SK-N-SH (cell line): Measurements from ENCODE around the gene NOL4L. TPM values are rescaled to one million over a fixed set of nuclear protein-coding genes. Genes with fewer than 3 reads are reported as not detected.

Source experiments
- CTCF ChIA-PET: fragments of 300-600, 350-600 bp; formaldehyde crosslinking; extraction: SDS; loops from one replicate; lab custom pipeline; 2021; lab: Yijun Ruan, JAX
- POLR2A ChIA-PET: fragments of 350-600 bp; sonication (Branson Sonifier 250); formaldehyde crosslinking; extraction: SDS; loops from one replicate; lab custom pipeline; 2020; ENCODE audit warnings: antibody characterized with exemption, inconsistent platforms; lab: Yijun Ruan, JAX
- DNase-seq: peaks from one replicate; pipeline ENCODE4 v3.0.0; 2012
- H2AFZ ChIP-seq: fragments of 200-600 bp; sonication (generic); 2 replicates; pipeline ENCODE4 v1.8.1; 2016; ENCODE audit warnings: antibody characterized with exemption, mild to moderate bottlenecking, low read depth
- H3F3A ChIP-seq: fragments of 200-600 bp; sonication (generic); replicated peaks from 2 replicates; pipeline ENCODE3; 2016; ENCODE audit warnings: antibody characterized with exemption, mild to moderate bottlenecking; ENCODE audit not compliant: insufficient read depth
- H3K27ac ChIP-seq, 2 experiments: fragments of 200-500 bp in 1 of 2; fragments of 200-600 bp in 1 of 2; sonication (Bioruptor generic) in 1 of 2; sonication (generic), shearing (Covaris generic) in 1 of 2; 2 replicates each; pipeline versions ENCODE4 v1.5.1 to v1.6.1; 2014 to 2016; ENCODE audit warnings: low read depth in 2 of 2, inconsistent platforms in 1 of 2, low read length in 1 of 2, mild to moderate bottlenecking in 1 of 2, mixed read lengths in 1 of 2
- H3K27me3 ChIP-seq: fragments of 200-600 bp; sonication (generic), shearing (Covaris generic); 2 replicates; pipeline ENCODE4 v1.6.1; 2016; ENCODE audit warnings: mixed run types; ENCODE audit not compliant: insufficient read depth
- H3K36me3 ChIP-seq, 2 experiments: fragments of 200-500 bp in 1 of 2; fragments of 200-600 bp in 1 of 2; sonication (Bioruptor generic) in 1 of 2; sonication (generic) in 1 of 2; replicated peaks in 1 of 2; 2 replicates each; pipeline versions ENCODE3 to v1.5.1; 2014 to 2016; ENCODE audit warnings: low read length in 1 of 2, mild to moderate bottlenecking in 1 of 2; ENCODE audit not compliant: insufficient read depth in 2 of 2, control insufficient read depth in 1 of 2
- H3K4me1 ChIP-seq, 2 experiments: fragments of 200-500 bp in 1 of 2; fragments of 200-600 bp in 1 of 2; sonication (Bioruptor generic) in 1 of 2; sonication (generic), shearing (Covaris generic) in 1 of 2; 2 replicates each; pipeline versions ENCODE4 v1.5.1 to v1.6.1; 2014 to 2016; ENCODE audit warnings: low read depth in 1 of 2, low read length in 1 of 2, mixed run types in 1 of 2; ENCODE audit not compliant: insufficient read depth in 2 of 2, control insufficient read depth in 1 of 2
- H3K4me2 ChIP-seq: fragments of 200-600 bp; sonication (generic), shearing (Covaris generic); 2 replicates; pipeline ENCODE4 v1.6.1; 2017; ENCODE audit warnings: mixed run types
- H3K4me3 ChIP-seq, 2 experiments: fragments of 200-500 bp in 1 of 2; fragments of 200-600 bp in 1 of 2; sonication (Bioruptor generic) in 1 of 2; sonication (generic), shearing (Covaris generic) in 1 of 2; 2 replicates each; pipeline versions ENCODE4 v1.5.1 to v1.8.1; 2014 to 2016; ENCODE audit warnings: low read depth in 2 of 2, inconsistent platforms in 1 of 2, low read length in 1 of 2, mild to moderate bottlenecking in 1 of 2, mixed read lengths in 1 of 2, moderate library complexity in 1 of 2
- H3K79me2 ChIP-seq: fragments of 200-600 bp; sonication (generic); 2 replicates; pipeline ENCODE4 v1.8.1; 2017; ENCODE audit warnings: mild to moderate bottlenecking; ENCODE audit not compliant: insufficient read depth
- H3K9ac ChIP-seq: fragments of 200-600 bp; sonication (generic); 2 replicates; pipeline ENCODE4 v1.6.1; 2017; ENCODE audit warnings: mixed run types
- H3K9me2 ChIP-seq: fragments of 200-600 bp; sonication (generic); 2 replicates; pipeline ENCODE4 v1.6.1; 2017; ENCODE audit warnings: mixed run types
- H3K9me3 ChIP-seq: fragments of 200-600 bp; sonication (generic); 2 replicates; pipeline ENCODE4 v1.6.1; 2017; ENCODE audit warnings: mixed run types, mild to moderate bottlenecking, moderate library complexity
- H4K20me1 ChIP-seq: fragments of 200-600 bp; sonication (generic); 2 replicates; pipeline ENCODE4 v1.6.1; 2017; ENCODE audit warnings: mild to moderate bottlenecking, mixed run types; ENCODE audit not compliant: insufficient read depth
- CTCF ChIP-seq: fragments of 200-600 bp; sonication (generic); IDR thresholded peaks from 2 replicates; pipeline ENCODE4 v1.6.1; 2017; ENCODE audit warnings: antibody characterized with exemption, mild to moderate bottlenecking, moderate library complexity
- FOXM1 ChIP-seq: IDR thresholded peaks from 2 replicates; pipeline ENCODE4 v1.4.0; 2012; ENCODE audit warnings: low read depth, mild to moderate bottlenecking
- NFIC ChIP-seq: IDR thresholded peaks from 2 replicates; pipeline ENCODE4 v1.4.0; 2012; ENCODE audit warnings: borderline replicate concordance
- RAD21 ChIP-seq: IDR thresholded peaks from 2 replicates; pipeline ENCODE4 v1.6.1; 2012; ENCODE audit warnings: mild to moderate bottlenecking, low read length
- RCOR1 ChIP-seq: fragments of 150-350 bp; IDR thresholded peaks from 2 replicates; pipeline ENCODE4 v1.6.1; 2017; ENCODE audit warnings: antibody characterized with exemption, low read length
- REST ChIP-seq: IDR thresholded peaks from 2 replicates; pipeline ENCODE4 v1.6.1; 2012; ENCODE audit warnings: mild to moderate bottlenecking, low read depth, low read length, moderate library complexity
- RXRA ChIP-seq: IDR thresholded peaks from 2 replicates; pipeline ENCODE4 v1.4.0; 2012; ENCODE audit warnings: low read depth, mild to moderate bottlenecking, borderline replicate concordance
- SIN3A ChIP-seq: IDR thresholded peaks from 2 replicates; pipeline ENCODE4 v1.6.1; 2012; ENCODE audit warnings: low read depth, mild to moderate bottlenecking, low read length, moderate library complexity, borderline replicate concordance
- USF2 ChIP-seq: fragments of 150-350 bp; IDR thresholded peaks from 2 replicates; pipeline ENCODE4 v1.6.1; 2017; ENCODE audit warnings: antibody characterized with exemption, low read length, low read depth, borderline replicate concordance
- YY1 ChIP-seq: IDR thresholded peaks from 2 replicates; pipeline ENCODE4 v1.4.0; 2012; ENCODE audit warnings: low read depth, mild to moderate bottlenecking
- WGBS: methylation state at CpG from one replicate; pipeline ENCODE4 v1.1.6; 2017; ENCODE audit warnings: low lambda C conversion rate; 5-methylcytosine and 5-hydroxymethylcytosine counted together
- polyA plus RNA-seq, 3 experiments: library from polyadenylated mRNA; depleted of rRNA; stranded (reverse); fragments of >200 nt; gene quantifications; 2 replicates each; pipeline ENCODE4 v1.2.3, GENCODE V29; 2012
- TF ChIP-seq, protein P1 (sequence below): IDR thresholded peaks from 2 replicates; pipeline ENCODE4 v1.4.0; 2012; ENCODE audit warnings: low read depth, borderline replicate concordance
- TF ChIP-seq, protein P2 (sequence below): IDR thresholded peaks from 2 replicates; pipeline ENCODE4; 2012

Gene NOL4L
- polyA plus RNA-seq, 1 of the 3 experiments (the other 2 are of a cell fraction) = 14.3 TPM

- H4K20me1 ChIP-seq = no peaks in the 10 kb centered on the region
- DNase-seq = no peak
- no peaks in the 10 kb centered on the region for H3K36me3 ChIP-seq
- TF ChIP-seq NFIC (no peak), FOXM1 (no peak), RCOR1 (no peak)
- TF ChIP-seq, protein P1, sequence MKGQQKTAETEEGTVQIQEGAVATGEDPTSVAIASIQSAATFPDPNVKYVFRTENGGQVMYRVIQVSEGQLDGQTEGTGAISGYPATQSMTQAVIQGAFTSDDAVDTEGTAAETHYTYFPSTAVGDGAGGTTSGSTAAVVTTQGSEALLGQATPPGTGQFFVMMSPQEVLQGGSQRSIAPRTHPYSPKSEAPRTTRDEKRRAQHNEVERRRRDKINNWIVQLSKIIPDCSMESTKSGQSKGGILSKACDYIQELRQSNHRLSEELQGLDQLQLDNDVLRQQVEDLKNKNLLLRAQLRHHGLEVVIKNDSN = no peak
- no peaks in the 10 kb centered on the region for H3K9me3 ChIP-seq
- WGBS = 79% methylated on average over 16 of the region's 16 CpGs
- H3K4me2 ChIP-seq = no peak overlapping the region
- no peaks in the 10 kb centered on the region for H3K9me2 ChIP-seq
- H3K4me3 ChIP-seq = no peak overlapping the region
- ChIA-PET CTCF (interaction anchor here (1.5 to 1.9 kb wide), 2 partner anchors 110 kb away, joined by 5 to 7 read pairs; no protein-coding TSS in a partner anchor), POLR2A (no interaction called here)
- H3K27ac ChIP-seq = no peak overlapping the region
- no peak overlapping the region for H2AFZ ChIP-seq
- H3K4me1 ChIP-seq = peaks cover 0 to 24% of the 10 kb centered on the region in 2 experiments; a peak in 1 of 4 replicates
- no peaks in the 10 kb centered on the region for H3K79me2 ChIP-seq
- no peak overlapping the region for H3K9ac ChIP-seq
- H3F3A ChIP-seq = no peaks in the 10 kb centered on the region
- peaks cover 19% of the 10 kb centered on the region; the same call in 1 of the 2 replicates for H3K27me3 ChIP-seq
Observed at GRCh38 chr20:32632461-32633354, 47.6 kb upstream of the NOL4L start.

- Histone ChIP-seq H3K4me3 (no peak overlapping the region), H3K36me3 (no peaks in the 10 kb centered on the region), H3K79me2 (no peaks in the 10 kb centered on the region), H3K4me2 (no peak overlapping the region), H4K20me1 (no peaks in the 10 kb centered on the region), H3K9ac (no peak overlapping the region), H3K27me3 (peaks cover 18% of the 10 kb centered on the region; the same call in 1 of the 2 replicates), H3K9me2 (no peaks in the 10 kb centered on the region), H3F3A (no peaks in the 10 kb centered on the region), H3K4me1 (peaks cover 0 to 31% of the 10 kb centered on the region in 2 experiments; a peak in 3 of 4 replicates), H3K27ac (no peak overlapping the region), H2AFZ (no peak overlapping the region), H3K9me3 (no peaks in the 10 kb centered on the region)
- WGBS = 50% methylated on average over 2 of the region's 9 CpGs
- TF ChIP-seq, protein P2, sequence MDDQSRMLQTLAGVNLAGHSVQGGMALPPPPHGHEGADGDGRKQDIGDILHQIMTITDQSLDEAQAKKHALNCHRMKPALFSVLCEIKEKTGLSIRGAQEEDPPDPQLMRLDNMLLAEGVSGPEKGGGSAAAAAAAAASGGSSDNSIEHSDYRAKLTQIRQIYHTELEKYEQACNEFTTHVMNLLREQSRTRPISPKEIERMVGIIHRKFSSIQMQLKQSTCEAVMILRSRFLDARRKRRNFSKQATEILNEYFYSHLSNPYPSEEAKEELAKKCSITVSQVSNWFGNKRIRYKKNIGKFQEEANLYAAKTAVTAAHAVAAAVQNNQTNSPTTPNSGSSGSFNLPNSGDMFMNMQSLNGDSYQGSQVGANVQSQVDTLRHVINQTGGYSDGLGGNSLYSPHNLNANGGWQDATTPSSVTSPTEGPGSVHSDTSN = no peak
- no peak for TF ChIP-seq FOXM1
- no peak for TF ChIP-seq SIN3A
- TF ChIP-seq USF2 = no peak
- no peak for TF ChIP-seq CTCF
- TF ChIP-seq RXRA = no peak
- no peak for TF ChIP-seq YY1
- TF ChIP-seq NFIC = no peak
- no peak for TF ChIP-seq REST
- no peak for TF ChIP-seq RAD21
- ChIA-PET POLR2A (no interaction called here), CTCF (interaction anchor here (1.3 to 1.9 kb wide), 2 partner anchors 21 to 110 kb away, joined by 4 to 5 read pairs; no protein-coding TSS in a partner anchor)
- DNase-seq = no peak
Observed at GRCh38 chr20:32631933-32632460, 46.9 kb upstream of the NOL4L start.
